ENCODE measurements around the gene ETFDH. TPM values are rescaled to one million over a fixed set of nuclear protein-coding genes. Genes with fewer than 3 reads are reported as not detected.
A peak's percentile ranks its signal among the peaks of the same experiment; 100 is the strongest.

The ETFDH gene
- total and polyA plus RNA-seq, 2 experiments from 2014 or later = 11.4 to 17.7 TPM

- Mint-ChIP-seq H3K9me3 (no peaks in the 10 kb centered on the region), H3K4me3 (peak overlapping the region; percentile 94), H3K4me1 (peaks cover 4% of the 10 kb centered on the region), H3K27me3 (ENCODE audit: insufficient read depth, low read depth, poor library complexity) (peaks cover 3% of the 10 kb centered on the region), H3K27ac (no peak overlapping the region), H3K36me3 (ENCODE audit: low read depth) (peaks cover 45% of the 10 kb centered on the region)
- Histone ChIP-seq H4K20me1 (replicated peaks; ENCODE audit: insufficient read depth) (no peaks in the 10 kb centered on the region), H3K27me3 (ENCODE audit: insufficient read depth) (no peaks in the 10 kb centered on the region), H3K79me2 (replicated peaks; ENCODE audit: insufficient read depth) (peaks cover 27% of the 10 kb centered on the region), H3K4me1 (ENCODE audit: insufficient read depth) (0 out of 2 replicates have a peak, but pooled peaks cover 4% of the 10 kb centered on the region), H3K4me2 (peak overlapping the region; percentile 81), H3K36me3 (ENCODE audit: insufficient read depth) (peaks cover 29% of the 10 kb centered on the region; the same call in 1 of the 2 replicates), H3F3A (replicated peaks; ENCODE audit: low read depth) (0 out of 2 replicates have a peak, but pooled peaks cover 3% of the 10 kb centered on the region), H2AFZ (no peak overlapping the region), H3K27ac (ENCODE audit: low read depth) (no peak overlapping the region), H3K9me2 (ENCODE audit: insufficient read depth) (no peaks in the 10 kb centered on the region), H3K4me3 (peak overlapping the region; percentile 82)
- TF ChIP-seq EZH2phosphoT487 (IDR thresholded peaks at IDR 0.05; ENCODE audit: unreplicated experiment) (no peak), ZNF114 (CRISPR knock-in tag; IDR thresholded peaks at IDR 0.05) (no peak), POLR2AphosphoS5 (IDR thresholded peaks at IDR 0.05; ENCODE audit: low read depth) (no peak), REST (IDR thresholded peaks at IDR 0.05; ENCODE audit: unreplicated experiment) (no peak), STAT1 (IDR thresholded peaks at IDR 0.05; ENCODE audit: unreplicated experiment) (no peak), NANOG (IDR thresholded peaks at IDR 0.05; ENCODE audit: borderline replicate concordance) (no peak), CTCF (conservative IDR thresholded peaks at IDR 0.05; ENCODE audit: low read depth in 2 of 2) (no peak), ETS1 (IDR thresholded peaks at IDR 0.05) (no peak), CREB1 (CRISPR knock-in tag; IDR thresholded peaks at IDR 0.05; ENCODE audit: low read depth) (no peak), ZNF331 (CRISPR knock-in tag; IDR thresholded peaks at IDR 0.05; ENCODE audit: low read depth) (no peak), EZH2 (IDR thresholded peaks at IDR 0.05; ENCODE audit: low read depth, unreplicated experiment) (no peak), JUNB (IDR thresholded peaks at IDR 0.05; ENCODE audit: unreplicated experiment) (no peak), ZNF462 (CRISPR knock-in tag; IDR thresholded peaks at IDR 0.05) (no peak)
- ATAC-seq (no peak), DNase-seq (ENCODE audit: low spot score) (no peak)
Measured at GRCh38 chr4:158721680-158722079, 49.6 kb downstream of the ETFDH start.

All from GM23338 (cell line).